DMS114 treated with DMSO at 0.1 percent for 48 hours (cell line): ENCODE measurements around the gene RNF44.
"Not testable (repeated sequence)": the region's sequence is repeated elsewhere in the genome, so short reads cannot be mapped to it uniquely, and the experiment has no call there.

Source experiments
- DNase-seq: peaks from one replicate; lab custom pipeline; 2025; ENCODE audit not compliant: unreplicated experiment; lab: John Stamatoyannopoulos, UW

RNF44 gene

GRCh38 chr5:176521286-176521685, 15.9 kb downstream of the RNF44 start:
- DNase-seq: no peak

- no peak for DNase-seq
Measured at GRCh38 chr5:176519810-176520720, 17.1 kb downstream of the RNF44 start.

- no peak for DNase-seq
Measured at GRCh38 chr5:176517053-176517661, 20.0 kb downstream of the RNF44 start.

GRCh38 chr5:176515396-176515795, 21.8 kb downstream of the RNF44 start:
- DNase-seq: no peak

- DNase-seq: no peak
Measured at GRCh38 chr5:176514244-176514950, 22.8 kb downstream of the RNF44 start.

- no peak for DNase-seq
Measured at GRCh38 chr5:176513788-176514187, 23.4 kb downstream of the RNF44 start.

- DNase-seq: no peak
Measured at GRCh38 chr5:176508603-176509002, 28.6 kb downstream of the RNF44 start.

GRCh38 chr5:176507911-176508310, 29.3 kb downstream of the RNF44 start:
- DNase-seq: no peak

- DNase-seq: no peak
Measured at GRCh38 chr5:176503496-176503895, 33.7 kb downstream of the RNF44 start.

GRCh38 chr5:176501333-176501732, 35.9 kb downstream of the RNF44 start:
- DNase-seq: no peak

- DNase-seq: no peak
Measured at GRCh38 chr5:176500511-176500910, 36.7 kb downstream of the RNF44 start.

- no peak for DNase-seq
Measured at GRCh38 chr5:176499273-176499672, 37.9 kb downstream of the RNF44 start.

- no peak for DNase-seq
Measured at GRCh38 chr5:176497852-176498251, 39.4 kb downstream of the RNF44 start.

- no peak for DNase-seq
Measured at GRCh38 chr5:176492431-176492830, 44.8 kb downstream of the RNF44 start.

GRCh38 chr5:176491901-176492300, 45.3 kb downstream of the RNF44 start:
- DNase-seq: no peak

GRCh38 chr5:176491101-176491502, 46.1 kb downstream of the RNF44 start:
- no peak for DNase-seq

GRCh38 chr5:176490301-176490700, 46.9 kb downstream of the RNF44 start:
- no peak for DNase-seq

GRCh38 chr5:176489077-176489476, 48.1 kb downstream of the RNF44 start:
- DNase-seq: no peak

GRCh38 chr5:176487160-176487559, 50.0 kb downstream of the RNF44 start:
- not testable (repeated sequence) for DNase-seq

- DNase-seq: no peak
Measured at GRCh38 chr5:176486189-176486757, 50.9 kb downstream of the RNF44 start.

- DNase-seq: no peak
Measured at GRCh38 chr5:176485176-176485575, 52.0 kb downstream of the RNF44 start.
